Hepatic stellate cell (primary cell): Measurements from ENCODE around the gene NUPR1.
A peak's percentile ranks its signal among the peaks of the same experiment; 100 is the strongest.
"Not testable (repeated sequence)": the region's sequence is repeated elsewhere in the genome, so short reads cannot be mapped to it uniquely, and the experiment has no call there.

Experiments
- DNase-seq: peaks from one replicate; pipeline ENCODE4 v3.0.0; 2011; ENCODE audit warnings: low spot score

Gene NUPR1, protein sequence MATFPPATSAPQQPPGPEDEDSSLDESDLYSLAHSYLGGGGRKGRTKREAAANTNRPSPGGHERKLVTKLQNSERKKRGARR

DNA sequence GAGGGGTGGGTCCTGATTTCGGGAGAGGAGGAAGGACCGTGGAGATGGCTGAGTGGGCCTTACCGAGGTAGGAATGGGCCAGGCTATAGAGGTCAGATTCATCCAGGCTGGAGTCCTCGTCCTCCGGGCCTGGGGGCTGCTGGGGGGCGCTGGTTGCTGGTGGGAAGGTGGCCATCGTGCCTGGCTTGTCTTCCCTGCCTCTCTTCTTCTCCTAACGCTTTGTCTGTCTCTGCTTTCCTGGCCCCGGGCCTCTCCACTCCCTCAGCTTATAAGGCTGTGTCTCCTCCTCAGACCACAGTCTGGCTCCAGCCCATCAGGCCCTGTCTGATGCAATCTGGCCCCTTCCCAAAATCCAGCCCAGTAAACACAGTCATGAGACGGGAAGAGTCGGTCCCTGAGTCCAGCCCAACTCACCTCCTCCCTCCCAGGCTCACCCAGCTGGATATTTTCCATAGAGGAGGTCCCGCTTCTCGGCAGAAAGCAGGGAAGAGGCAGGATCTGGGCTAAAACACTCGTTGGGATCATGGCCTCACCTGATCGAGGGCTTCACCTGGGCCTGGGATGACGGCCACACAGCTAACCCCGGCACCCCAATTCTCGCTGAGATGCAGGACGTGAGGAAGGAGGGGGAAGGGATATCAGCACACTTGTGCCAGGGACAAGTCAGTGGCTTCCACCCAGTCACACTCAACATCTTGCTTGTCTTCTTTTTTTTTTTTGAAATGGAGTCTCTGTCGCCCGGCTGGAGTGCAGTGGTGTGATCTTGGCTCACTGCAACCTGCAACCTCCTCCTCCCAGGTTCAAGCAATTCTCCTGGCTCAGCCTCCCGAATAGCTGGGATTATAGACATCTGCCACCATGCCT, at the start of gene NUPR1:
Gene NUPR1, minus strand, starts transcription at position 242 of the 864 bp plus-strand sequence. Its CDS starts 67 bp downstream, at position 175.
- peak; percentile 97 for DNase-seq

- DNase-seq, result no peak
Measured at GRCh38 chr16:28587386-28587785, 48.6 kb upstream of the NUPR1 start.

DNA sequence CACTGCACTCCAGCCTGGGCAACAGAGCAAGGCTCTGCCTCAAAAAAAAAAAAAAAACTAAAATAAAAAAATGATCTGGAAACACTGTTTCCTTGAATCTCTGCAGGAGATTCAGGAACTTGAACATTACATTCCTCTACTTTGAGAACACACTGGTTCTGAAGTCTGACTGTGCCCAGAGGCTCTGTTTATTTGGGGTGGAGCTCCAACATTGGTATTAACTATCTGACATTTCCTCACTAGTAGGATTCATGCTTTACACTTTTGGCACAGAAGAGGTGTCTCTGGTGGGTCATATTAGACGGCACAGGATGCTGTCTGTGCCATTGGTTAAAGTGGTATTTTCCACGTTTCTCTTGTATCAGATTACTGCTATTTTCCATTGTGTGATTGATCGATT, 47.7 kb upstream of the NUPR1 start:
- DNase-seq, result no peak

GRCh38 chr16:28585674-28586073, 46.9 kb upstream of the NUPR1 start:
- no peak for DNase-seq

GRCh38 chr16:28580726-28581315, 42.0 kb upstream of the NUPR1 start:
- DNase-seq, result no peak

- no peak for DNase-seq
Measured at GRCh38 chr16:28575446-28576109, 36.8 kb upstream of the NUPR1 start.

DNA sequence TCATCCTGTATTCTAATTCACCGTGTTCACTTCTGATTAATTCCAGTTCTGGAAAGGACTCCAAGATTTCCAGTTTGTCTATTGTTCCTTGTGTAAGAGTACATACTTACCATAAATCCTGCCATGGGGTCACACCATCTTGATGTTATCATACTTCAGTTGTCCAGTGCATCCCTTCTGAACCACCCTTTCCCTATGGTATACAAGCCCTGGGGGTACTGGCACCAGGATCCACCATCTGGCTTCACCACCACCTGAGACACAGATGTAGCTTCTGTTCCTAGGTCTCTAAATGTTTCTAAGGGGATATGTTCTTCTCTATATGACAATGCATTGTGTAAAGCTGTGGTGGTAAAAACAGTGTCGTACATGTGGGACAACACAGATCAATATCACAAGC, 36.2 kb upstream of the NUPR1 start:
- no peak for DNase-seq

- no peak for DNase-seq
Measured at GRCh38 chr16:28573738-28574718, 35.3 kb upstream of the NUPR1 start.

GRCh38 chr16:28572696-28573510, 34.1 kb upstream of the NUPR1 start:
- no peak for DNase-seq

DNA sequence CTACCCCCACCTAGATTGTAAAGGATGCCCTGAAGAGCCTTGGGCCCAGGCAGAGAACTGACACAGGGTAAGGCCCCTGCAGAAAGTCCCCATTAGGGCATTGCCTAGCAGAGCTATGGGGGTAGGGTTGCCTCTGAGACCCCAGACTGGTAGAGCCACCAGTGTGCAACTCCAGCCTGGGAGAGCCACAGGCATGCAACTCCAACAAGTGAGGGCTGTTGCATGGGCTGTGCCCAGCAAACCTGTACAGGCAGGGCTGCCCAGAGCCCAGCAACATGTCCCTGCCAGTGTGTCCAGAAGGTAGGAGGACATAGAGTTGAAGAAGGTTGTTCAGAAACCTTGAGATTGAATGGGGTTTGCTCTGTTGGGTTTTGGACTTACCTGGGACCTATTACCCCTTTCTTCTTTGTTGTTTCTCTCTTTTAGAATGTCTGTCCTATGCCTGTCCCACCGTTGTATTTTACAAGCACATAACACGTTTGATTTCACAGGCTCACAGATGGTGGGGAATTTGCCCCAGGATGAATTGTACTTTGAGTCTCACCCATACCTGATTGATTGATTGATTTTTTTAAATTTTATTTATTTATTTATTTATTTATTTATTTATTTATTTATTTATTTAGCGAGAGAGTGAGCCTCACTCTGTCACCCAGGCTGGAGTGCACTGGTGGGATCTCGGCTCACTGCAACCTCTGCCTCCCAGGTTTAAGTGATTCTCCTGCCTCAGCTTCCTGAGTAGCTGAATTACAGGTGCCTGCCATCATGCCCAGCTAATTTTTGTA, 31.4 kb upstream of the NUPR1 start:
- no peak for DNase-seq

DNA sequence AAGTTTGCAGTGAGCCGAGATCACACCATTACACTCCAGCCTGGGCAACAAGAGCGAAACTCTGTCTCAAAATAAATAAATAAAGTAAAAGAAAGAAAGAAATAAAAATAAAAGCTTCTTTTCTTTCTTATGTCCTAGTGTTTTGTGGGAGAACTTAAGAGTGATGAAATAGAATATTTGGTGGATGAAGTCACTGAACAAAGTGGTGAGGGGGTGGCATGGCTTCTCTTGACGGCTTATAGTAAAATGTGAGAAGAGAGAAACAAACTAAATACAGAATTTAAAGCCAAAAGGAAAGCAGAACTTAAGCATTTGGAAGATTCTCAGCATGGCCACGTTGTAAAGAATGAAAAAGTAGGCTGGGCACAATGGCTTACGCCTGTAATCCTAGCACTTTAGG, 30.2 kb upstream of the NUPR1 start:
- DNase-seq, result no peak

GRCh38 chr16:28567292-28567691, 28.5 kb upstream of the NUPR1 start:
- no peak for DNase-seq

- not testable (repeated sequence) for DNase-seq
Measured at GRCh38 chr16:28566233-28566925, 27.6 kb upstream of the NUPR1 start.

DNA sequence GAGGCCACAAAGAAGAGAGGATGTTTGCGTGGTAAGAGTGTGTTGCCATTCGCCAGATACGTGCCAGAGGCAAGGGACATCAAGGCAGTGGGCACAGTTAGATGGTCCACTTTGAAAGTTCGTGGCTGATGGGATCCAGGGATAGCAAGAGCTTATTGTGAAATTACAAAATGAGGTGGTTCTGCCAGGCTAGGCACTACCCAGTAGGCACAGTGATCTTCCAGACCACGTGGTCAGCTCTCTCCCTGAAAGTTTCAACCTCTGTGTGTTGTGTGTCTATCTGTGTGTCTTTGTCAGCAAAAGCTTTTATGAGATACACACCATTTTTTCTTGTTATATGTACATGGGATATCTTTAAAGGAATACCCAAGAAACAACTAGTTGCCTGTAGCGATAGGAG, 24.4 kb upstream of the NUPR1 start:
- no peak for DNase-seq

DNA sequence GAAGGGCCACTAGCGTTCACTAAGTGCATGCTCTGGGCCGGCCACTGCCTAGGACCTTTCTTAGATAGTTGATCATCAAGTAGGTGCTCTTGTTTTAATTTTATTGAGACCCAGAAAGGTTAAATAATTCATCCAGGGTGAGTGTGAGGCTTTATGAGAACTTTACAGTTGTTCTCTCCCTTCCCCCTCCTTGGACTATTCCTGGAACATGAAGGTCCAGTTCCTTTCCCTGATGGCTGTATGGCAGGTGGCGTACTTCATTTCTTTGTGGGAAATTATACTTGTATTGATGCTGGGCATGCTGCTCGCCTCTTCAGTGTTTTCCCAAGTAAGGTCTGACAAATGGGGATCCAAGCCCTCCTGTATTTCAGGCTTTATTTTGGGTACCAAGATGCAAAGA, 23.4 kb upstream of the NUPR1 start:
- no peak for DNase-seq

DNA sequence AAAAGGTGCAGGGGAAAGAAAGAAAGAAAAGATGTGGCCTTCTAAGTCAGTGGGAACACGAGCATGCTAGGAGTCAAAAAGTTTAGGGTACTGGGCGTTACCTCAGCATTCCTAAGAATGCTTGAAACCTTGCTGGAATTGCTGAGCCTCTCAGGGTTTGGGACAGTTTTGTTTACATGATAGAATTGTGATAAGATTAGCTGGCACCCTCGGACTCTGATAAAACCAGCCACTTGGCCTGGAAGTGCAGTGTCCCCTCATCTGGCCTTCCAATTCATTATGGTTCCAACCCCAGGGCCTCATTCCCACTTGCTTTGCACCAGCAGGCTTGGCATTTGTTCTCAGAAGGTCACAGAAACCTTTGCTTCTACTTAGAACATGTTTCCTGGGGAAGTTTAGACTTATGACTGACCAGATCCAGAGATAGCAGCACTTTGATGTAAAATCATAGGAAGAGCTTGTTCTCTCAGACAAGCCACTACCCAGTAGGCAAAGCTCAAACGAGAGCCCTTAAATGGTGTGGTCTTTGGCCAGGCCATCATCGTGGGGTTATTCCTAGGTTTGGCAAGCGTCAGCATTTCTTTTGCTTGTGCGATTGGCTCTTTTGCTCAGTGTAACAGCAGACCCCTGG, 22.9 kb upstream of the NUPR1 start:
- DNase-seq, result no peak

GRCh38 chr16:28558456-28558855, 19.7 kb upstream of the NUPR1 start:
- no peak for DNase-seq

DNA sequence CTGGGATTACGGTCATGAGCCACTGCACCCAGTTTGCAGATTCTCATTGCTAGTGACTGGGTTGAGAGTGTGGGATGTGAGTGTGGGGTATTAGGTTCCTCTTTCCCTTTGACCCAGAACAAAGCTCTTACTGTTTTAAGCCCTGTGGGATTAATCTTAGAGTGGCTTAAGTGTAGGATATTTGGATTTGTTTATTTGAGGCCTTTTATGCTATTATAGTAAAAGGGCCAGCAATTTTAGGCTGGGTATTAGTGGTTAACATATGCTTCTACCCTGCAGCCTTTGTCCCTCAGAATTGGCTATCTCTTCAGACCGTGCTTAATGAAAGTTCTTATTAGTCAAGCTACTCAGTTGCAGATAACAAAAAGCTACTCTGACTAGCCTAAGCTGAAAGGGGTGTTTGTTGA, 18.1 kb upstream of the NUPR1 start:
- no peak for DNase-seq

- DNase-seq, result no peak
Measured at GRCh38 chr16:28555561-28555960, 16.8 kb upstream of the NUPR1 start.
